Activated T-helper 2 cell treated with anti-CD3 and anti-CD28 coated beads, Interferon-gamma antibody, Interleukin-2, Interleukin-4, amounts not matched to agents 10 μg/mL and 5 μg/mL and 100 μg/mL, durations not matched to agents 14 hours and 24 hours and 36 hours (primary cell): ENCODE results near the gene SLC38A11. TPM values are rescaled to one million over a fixed set of nuclear protein-coding genes. Genes with fewer than 3 reads are reported as not detected.
A peak's percentile ranks its signal among the peaks of the same experiment; 100 is the strongest.

Experiments
- DNase-seq: peaks from one replicate; pipeline ENCODE4 v3.0.0; 2021; ENCODE audit warnings: low spot score
- H3K27ac Mint-ChIP-seq: one replicate; pipeline ENCODE4 v1.8.0; 2021; ENCODE audit warnings: mixed read lengths
- H3K27me3 Mint-ChIP-seq: one replicate; pipeline ENCODE4 v1.8.0; 2021; ENCODE audit warnings: low read depth, mixed read lengths
- H3K36me3 Mint-ChIP-seq: one replicate; pipeline ENCODE4 v1.8.0; 2021; ENCODE audit warnings: low read depth, mixed read lengths
- H3K4me1 Mint-ChIP-seq: one replicate; pipeline ENCODE4 v1.8.0; 2021; ENCODE audit warnings: low read depth, mixed read lengths
- H3K4me3 Mint-ChIP-seq: one replicate; pipeline ENCODE4 v1.8.0; 2021; ENCODE audit warnings: low read depth, mild to moderate bottlenecking, moderate library complexity, mixed read lengths
- H3K9me3 Mint-ChIP-seq: one replicate; pipeline ENCODE4 v1.8.0; 2021; ENCODE audit warnings: mixed read lengths
- intact Hi-C: fragments of 100-400 bp; cut with micrococcal nuclease; formaldehyde crosslinking; loops from one replicate; pipeline ENCODE4 v1.15.1; 2023
- total RNA-seq: library from RNA; stranded (reverse); gene quantifications from 2 replicates; pipeline ENCODE4 v1.2.3, GENCODE V29; 2022

Gene SLC38A11
- total RNA-seq, 1 donor from 2014 or later = not detected

GRCh38 chr2:164922134-164922533 lies 33.2 kb downstream of the SLC38A11 start:
- DNase-seq = no peak
- Mint-ChIP-seq H3K4me3 (no peak overlapping the region), H3K4me1 (no peaks in the 10 kb centered on the region), H3K27ac (no peak overlapping the region), H3K36me3 (no peaks in the 10 kb centered on the region), H3K9me3 (peaks cover 4% of the 10 kb centered on the region), H3K27me3 (peaks cover 4% of the 10 kb centered on the region)
- intact Hi-C loops = no loop called here

- intact Hi-C loops = no loop called here
- H3K9me3 Mint-ChIP-seq = no peaks in the 10 kb centered on the region
Measured at GRCh38 chr2:164920430-164920829, 34.9 kb downstream of the SLC38A11 start.

GRCh38 chr2:164917296-164917903 lies 37.9 kb downstream of the SLC38A11 start:
- intact Hi-C loops = loop anchor here (10.0 kb wide), 1 partner anchor 137 kb away; no protein-coding TSS in a partner anchor
- no peaks in the 10 kb centered on the region for H3K4me1 Mint-ChIP-seq
- peaks cover 22% of the 10 kb centered on the region for H3K27me3 Mint-ChIP-seq
- no peak for DNase-seq
- H3K36me3 Mint-ChIP-seq = no peaks in the 10 kb centered on the region
- H3K27ac Mint-ChIP-seq = no peak overlapping the region
- no peaks in the 10 kb centered on the region for H3K9me3 Mint-ChIP-seq
- H3K4me3 Mint-ChIP-seq = no peak overlapping the region

More at GRCh38 chr2:164920430-164920829, 34.9 kb downstream of the SLC38A11 start:
- no peaks in the 10 kb centered on the region for H3K4me1 Mint-ChIP-seq
- H3K27ac Mint-ChIP-seq = no peak overlapping the region
- peaks cover 8% of the 10 kb centered on the region for H3K27me3 Mint-ChIP-seq
- H3K4me3 Mint-ChIP-seq = no peak overlapping the region
- no peak for DNase-seq
- H3K36me3 Mint-ChIP-seq = no peaks in the 10 kb centered on the region

- Mint-ChIP-seq H3K27ac (no peak overlapping the region), H3K4me3 (no peak overlapping the region)
Measured at GRCh38 chr2:164915566-164915965, 39.8 kb downstream of the SLC38A11 start.

GRCh38 chr2:164913640-164914350 lies 41.5 kb downstream of the SLC38A11 start:
- Mint-ChIP-seq H3K27ac (no peak overlapping the region), H3K27me3 (peaks cover 21% of the 10 kb centered on the region), H3K36me3 (no peaks in the 10 kb centered on the region), H3K9me3 (no peaks in the 10 kb centered on the region), H3K4me1 (peaks cover 16% of the 10 kb centered on the region), H3K4me3 (no peak overlapping the region)
- intact Hi-C loops = loop anchor here (5.0 to 10.0 kb wide), 3 partner anchors 71 to 176 kb away; partner anchors contain the start of gene COBLL1
- no peak for DNase-seq

More at GRCh38 chr2:164915566-164915965, 39.8 kb downstream of the SLC38A11 start:
- intact Hi-C loops = loop anchor here (10.0 kb wide), 1 partner anchor 139 kb away; no protein-coding TSS in a partner anchor
- Mint-ChIP-seq H3K27me3 (peaks cover 21% of the 10 kb centered on the region), H3K36me3 (no peaks in the 10 kb centered on the region), H3K9me3 (no peaks in the 10 kb centered on the region), H3K4me1 (peaks cover 1% of the 10 kb centered on the region)
- no peak for DNase-seq

GRCh38 chr2:164913011-164913410 lies 42.3 kb downstream of the SLC38A11 start:
- Mint-ChIP-seq H3K27me3 (peaks cover 21% of the 10 kb centered on the region), H3K27ac (no peak overlapping the region), H3K36me3 (no peaks in the 10 kb centered on the region), H3K9me3 (no peaks in the 10 kb centered on the region), H3K4me1 (peaks cover 16% of the 10 kb centered on the region), H3K4me3 (no peak overlapping the region)
- no peak for DNase-seq
- intact Hi-C loops = loop anchor here (5.0 to 10.0 kb wide), 3 partner anchors 71 to 176 kb away; partner anchors contain the start of gene COBLL1

- DNase-seq = no peak
- intact Hi-C loops = loop anchor here (5.0 to 10.0 kb wide), 3 partner anchors 70 to 175 kb away; partner anchors contain the start of gene COBLL1
- Mint-ChIP-seq H3K9me3 (no peaks in the 10 kb centered on the region), H3K27me3 (peaks cover 28% of the 10 kb centered on the region), H3K4me1 (peaks cover 16% of the 10 kb centered on the region), H3K27ac (no peak overlapping the region), H3K36me3 (no peaks in the 10 kb centered on the region), H3K4me3 (no peak overlapping the region)
Measured at GRCh38 chr2:164911832-164912231, 43.5 kb downstream of the SLC38A11 start.

GRCh38 chr2:164910101-164910899 lies 45.0 kb downstream of the SLC38A11 start:
- Mint-ChIP-seq H3K27me3 (peaks cover 27% of the 10 kb centered on the region), H3K36me3 (no peaks in the 10 kb centered on the region), H3K9me3 (no peaks in the 10 kb centered on the region), H3K4me1 (peaks cover 16% of the 10 kb centered on the region), H3K27ac (no peak overlapping the region), H3K4me3 (no peak overlapping the region)
- intact Hi-C loops = loop anchor here (1.0 to 10.0 kb wide), 4 partner anchors 14 to 173 kb away; partner anchors contain the start of gene COBLL1
- DNase-seq = peak; percentile 39

- intact Hi-C loops = no loop called here
- no peak overlapping the region for H3K27ac Mint-ChIP-seq
Measured at GRCh38 chr2:164906947-164907346, 48.4 kb downstream of the SLC38A11 start.

GRCh38 chr2:164905307-164905706 lies 50.0 kb downstream of the SLC38A11 start:
- H3K36me3 Mint-ChIP-seq = no peaks in the 10 kb centered on the region
- H3K27me3 Mint-ChIP-seq = peaks cover 25% of the 10 kb centered on the region
- intact Hi-C loops = no loop called here
- no peak overlapping the region for H3K4me3 Mint-ChIP-seq
- H3K27ac Mint-ChIP-seq = no peak overlapping the region
- H3K4me1 Mint-ChIP-seq = peaks cover 13% of the 10 kb centered on the region
- H3K9me3 Mint-ChIP-seq = peaks cover 1% of the 10 kb centered on the region
- DNase-seq = no peak

More at GRCh38 chr2:164906947-164907346, 48.4 kb downstream of the SLC38A11 start:
- Mint-ChIP-seq H3K36me3 (no peaks in the 10 kb centered on the region), H3K9me3 (no peaks in the 10 kb centered on the region), H3K4me1 (peaks cover 16% of the 10 kb centered on the region), H3K27me3 (peaks cover 24% of the 10 kb centered on the region), H3K4me3 (no peak overlapping the region)
- no peak for DNase-seq

GRCh38 chr2:164903951-164904350 lies 51.4 kb downstream of the SLC38A11 start:
- Mint-ChIP-seq H3K27ac (no peak overlapping the region), H3K27me3 (peaks cover 27% of the 10 kb centered on the region), H3K36me3 (no peaks in the 10 kb centered on the region), H3K9me3 (peaks cover 5% of the 10 kb centered on the region), H3K4me3 (no peak overlapping the region), H3K4me1 (no peaks in the 10 kb centered on the region)
- DNase-seq = no peak
- intact Hi-C loops = no loop called here

GRCh38 chr2:164903204-164903603 lies 52.1 kb downstream of the SLC38A11 start:
- H3K27ac Mint-ChIP-seq = no peak overlapping the region
- no peak overlapping the region for H3K4me3 Mint-ChIP-seq
- H3K27me3 Mint-ChIP-seq = peaks cover 32% of the 10 kb centered on the region
- no peak for DNase-seq
- no peaks in the 10 kb centered on the region for H3K36me3 Mint-ChIP-seq
- H3K9me3 Mint-ChIP-seq = peaks cover 5% of the 10 kb centered on the region
- intact Hi-C loops = no loop called here
- H3K4me1 Mint-ChIP-seq = no peaks in the 10 kb centered on the region
